ENCODE measurements around the gene IP6K1.

The IP6K1 gene

DNA sequence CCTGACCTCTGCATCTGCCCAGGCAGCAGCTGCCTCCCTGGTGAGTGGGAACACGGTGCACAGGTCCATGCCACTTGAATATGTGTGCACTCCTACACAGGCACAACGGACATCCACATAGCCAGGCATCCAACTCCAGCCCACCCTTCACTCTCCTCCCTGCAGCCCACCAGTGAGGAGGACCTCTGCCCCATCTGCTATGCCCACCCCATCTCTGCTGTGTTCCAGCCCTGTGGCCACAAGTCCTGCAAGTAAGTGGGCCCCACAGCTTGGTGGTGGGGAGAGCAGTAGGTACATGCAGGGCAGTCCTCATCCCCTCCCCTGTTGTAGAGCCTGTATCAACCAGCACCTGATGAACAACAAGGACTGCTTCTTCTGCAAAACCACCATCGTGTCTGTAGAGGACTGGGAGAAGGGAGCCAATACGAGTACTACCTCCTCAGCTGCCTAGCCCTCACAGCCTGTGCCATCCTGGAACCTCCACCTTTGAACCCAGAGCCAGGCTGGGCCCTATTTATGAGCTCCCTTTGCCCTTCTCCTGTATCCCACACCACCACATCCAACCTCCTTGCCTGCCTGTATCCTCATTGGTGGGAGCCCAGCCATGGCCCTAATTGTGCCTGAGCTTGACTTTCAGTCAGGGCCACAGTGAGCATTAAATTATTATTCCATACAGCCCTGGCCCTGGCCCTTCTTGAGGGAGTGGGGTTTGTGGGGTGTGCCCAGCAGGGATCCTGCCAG is 65.3 kb downstream of the IP6K1 start:
- peaks cover 17% of the 10 kb centered on the region for H3K36me3 ChIP-seq (ENCODE audit: control insufficient read depth, insufficient read depth, low read length)
- H3K27ac ChIP-seq (ENCODE audit: insufficient read depth, low read length, poor library complexity, severe bottlenecking) = no peak overlapping the region
- H3K27me3 ChIP-seq (replicated peaks; ENCODE audit: control insufficient read depth, insufficient read depth, low read length, poor library complexity, severe bottlenecking) = no peaks in the 10 kb centered on the region
- H3K9me3 ChIP-seq (ENCODE audit: control insufficient read depth, low read length) = no peaks in the 10 kb centered on the region
- DNase-seq = no peak
- peaks cover 22% of the 10 kb centered on the region for H3K4me1 ChIP-seq (ENCODE audit: control insufficient read depth, insufficient read depth, low read length, poor library complexity, severe bottlenecking)
- H3K4me3 ChIP-seq (ENCODE audit: insufficient read depth, low read depth, low read length, poor library complexity, severe bottlenecking) = no peak overlapping the region

DNA sequence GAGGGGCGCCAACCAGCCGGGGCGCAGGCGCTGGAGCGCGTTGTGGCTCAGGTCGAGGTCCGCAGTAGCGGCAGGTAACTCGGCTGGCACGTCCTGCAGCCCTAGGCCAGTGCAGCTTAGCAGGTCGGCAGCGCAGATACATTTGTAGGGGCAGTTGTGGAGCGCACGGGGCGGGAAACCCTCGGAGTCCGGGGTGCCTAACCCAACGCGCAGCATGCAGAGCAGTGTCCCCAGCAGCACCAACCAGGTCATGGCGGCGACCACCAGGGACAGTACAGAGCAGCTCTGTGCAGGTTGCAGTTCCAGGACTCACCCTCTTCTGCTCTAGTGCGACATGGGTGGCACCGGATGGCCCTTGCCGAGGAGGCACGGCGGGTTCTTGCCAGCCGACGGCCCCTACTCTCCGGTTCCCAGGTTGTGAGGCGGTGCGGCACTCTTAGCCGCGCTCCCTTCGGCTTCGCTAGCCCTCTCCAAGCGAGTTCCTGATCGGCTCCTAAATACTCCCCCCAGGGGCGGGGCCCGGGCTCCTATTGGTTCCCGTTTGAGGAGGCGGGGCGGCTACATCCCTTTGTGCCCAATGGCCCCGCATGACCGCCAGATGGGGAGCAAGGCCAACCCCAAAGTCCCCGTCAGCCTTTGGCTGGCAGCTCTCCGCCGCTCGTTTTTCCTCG is 67.0 kb downstream of the IP6K1 start, which contains the start of gene AMIGO3:
Gene AMIGO3, minus strand, starts transcription at position 471 of the 671 bp plus-strand sequence. Its CDS starts 219 bp downstream, at position 252.
- Histone ChIP-seq H3K36me3 (ENCODE audit: control insufficient read depth, insufficient read depth, low read length) (peaks cover 17% of the 10 kb centered on the region), H3K27ac (ENCODE audit: insufficient read depth, low read length, poor library complexity, severe bottlenecking) (peak within 1 kb of the TSS; percentile 66), H3K9me3 (ENCODE audit: control insufficient read depth, low read length) (no peaks in the 10 kb centered on the region), H3K27me3 (replicated peaks; ENCODE audit: control insufficient read depth, insufficient read depth, low read length, poor library complexity, severe bottlenecking) (no peaks in the 10 kb centered on the region), H3K4me3 (ENCODE audit: insufficient read depth, low read depth, low read length, poor library complexity, severe bottlenecking) (peak within 1 kb of the TSS; percentile 72), H3K4me1 (ENCODE audit: control insufficient read depth, insufficient read depth, low read length, poor library complexity, severe bottlenecking) (peaks cover 18% of the 10 kb centered on the region)
- peak; percentile 82 to 90 (median 90) for DNase-seq

DNA sequence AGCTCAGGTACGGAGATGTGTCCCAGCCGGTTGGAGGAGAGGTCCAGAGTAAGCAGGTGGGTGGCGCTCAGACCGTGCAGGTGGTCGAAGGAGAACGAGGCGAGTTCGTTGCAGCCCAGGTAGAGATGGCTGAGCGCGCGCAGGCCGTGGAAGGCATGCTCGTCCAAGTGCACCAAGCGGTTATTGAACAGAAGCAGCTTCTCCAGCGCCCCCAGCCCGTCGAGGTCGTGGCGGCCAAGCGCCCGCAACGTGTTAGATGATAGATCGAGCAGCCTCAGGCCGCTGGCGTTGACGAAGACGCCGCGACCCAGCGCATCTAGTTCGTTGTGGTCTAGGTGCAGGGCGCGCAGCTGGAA is 67.5 kb downstream of the IP6K1 start:
- no peaks in the 10 kb centered on the region for H3K9me3 ChIP-seq (ENCODE audit: control insufficient read depth, low read length)
- no peaks in the 10 kb centered on the region for H3K27me3 ChIP-seq (replicated peaks; ENCODE audit: control insufficient read depth, insufficient read depth, low read length, poor library complexity, severe bottlenecking)
- H3K4me3 ChIP-seq (ENCODE audit: insufficient read depth, low read depth, low read length, poor library complexity, severe bottlenecking) = peak overlapping the region; percentile 72
- peaks cover 17% of the 10 kb centered on the region for H3K36me3 ChIP-seq (ENCODE audit: control insufficient read depth, insufficient read depth, low read length)
- no peak for DNase-seq
- H3K27ac ChIP-seq (ENCODE audit: insufficient read depth, low read length, poor library complexity, severe bottlenecking) = peak overlapping the region; percentile 35
- peaks cover 16% of the 10 kb centered on the region for H3K4me1 ChIP-seq (ENCODE audit: control insufficient read depth, insufficient read depth, low read length, poor library complexity, severe bottlenecking)

DNA sequence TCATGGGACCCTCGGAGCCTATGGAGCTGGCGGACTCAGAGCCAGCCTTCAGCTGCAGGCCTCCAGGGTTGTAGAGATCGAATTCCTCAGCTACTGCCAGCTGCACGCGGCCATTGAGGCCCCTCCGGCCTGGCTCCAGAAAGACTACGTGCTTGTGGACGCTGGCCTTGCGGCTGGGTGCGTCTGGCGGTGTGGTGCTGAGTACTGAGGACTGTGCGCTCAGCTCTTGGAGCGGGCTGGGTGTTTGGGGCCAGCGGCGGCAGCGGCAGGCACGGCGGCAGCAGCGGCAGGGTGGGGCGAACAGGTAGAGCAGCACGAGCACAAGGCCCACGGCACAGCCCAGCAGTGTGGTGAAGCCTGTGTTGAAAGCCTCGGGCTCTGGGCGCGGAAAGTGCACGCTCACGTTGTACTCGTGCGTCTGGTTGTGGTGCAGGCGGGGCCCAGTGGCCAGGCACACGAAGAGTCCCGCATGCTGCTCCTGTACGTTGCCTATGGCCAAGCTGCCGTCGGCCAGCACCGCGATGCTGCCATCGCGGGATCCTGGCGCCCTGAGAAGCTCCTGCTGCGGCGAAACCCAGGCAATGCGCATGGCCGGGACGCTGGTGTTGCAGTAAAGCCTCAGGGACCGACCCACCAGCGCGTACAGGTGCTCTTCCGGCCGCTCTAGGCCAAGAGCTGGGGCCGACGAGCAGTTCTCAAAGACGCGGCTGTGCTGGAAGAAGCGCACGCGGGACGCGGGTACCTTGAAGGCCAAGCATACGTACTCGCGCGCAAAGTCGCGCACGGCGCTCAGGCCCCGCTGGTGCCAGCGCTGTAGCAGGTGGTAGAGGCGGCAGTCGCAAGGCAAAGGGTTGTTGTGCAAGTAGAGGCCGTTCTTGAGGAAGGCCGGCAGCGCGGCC is 68.1 kb downstream of the IP6K1 start:
- H3K9me3 ChIP-seq (ENCODE audit: control insufficient read depth, low read length) = no peaks in the 10 kb centered on the region
- peak overlapping the region; percentile 72 for H3K4me3 ChIP-seq (ENCODE audit: insufficient read depth, low read depth, low read length, poor library complexity, severe bottlenecking)
- no peak overlapping the region for H3K27ac ChIP-seq (ENCODE audit: insufficient read depth, low read length, poor library complexity, severe bottlenecking)
- DNase-seq = no peak
- peaks cover 17% of the 10 kb centered on the region for H3K36me3 ChIP-seq (ENCODE audit: control insufficient read depth, insufficient read depth, low read length)
- peaks cover 16% of the 10 kb centered on the region for H3K4me1 ChIP-seq (ENCODE audit: control insufficient read depth, insufficient read depth, low read length, poor library complexity, severe bottlenecking)
- H3K27me3 ChIP-seq (replicated peaks; ENCODE audit: control insufficient read depth, insufficient read depth, low read length, poor library complexity, severe bottlenecking) = no peaks in the 10 kb centered on the region

GRCh38 chr3:49717211-49717958 is 69.0 kb downstream of the IP6K1 start:
- no peak for DNase-seq
- Histone ChIP-seq H3K27ac (ENCODE audit: insufficient read depth, low read length, poor library complexity, severe bottlenecking) (no peak overlapping the region), H3K9me3 (ENCODE audit: control insufficient read depth, low read length) (no peaks in the 10 kb centered on the region), H3K36me3 (ENCODE audit: control insufficient read depth, insufficient read depth, low read length) (peaks cover 15% of the 10 kb centered on the region), H3K4me1 (ENCODE audit: control insufficient read depth, insufficient read depth, low read length, poor library complexity, severe bottlenecking) (peaks cover 13% of the 10 kb centered on the region), H3K27me3 (replicated peaks; ENCODE audit: control insufficient read depth, insufficient read depth, low read length, poor library complexity, severe bottlenecking) (no peaks in the 10 kb centered on the region), H3K4me3 (ENCODE audit: insufficient read depth, low read depth, low read length, poor library complexity, severe bottlenecking) (no peak overlapping the region)

DNA sequence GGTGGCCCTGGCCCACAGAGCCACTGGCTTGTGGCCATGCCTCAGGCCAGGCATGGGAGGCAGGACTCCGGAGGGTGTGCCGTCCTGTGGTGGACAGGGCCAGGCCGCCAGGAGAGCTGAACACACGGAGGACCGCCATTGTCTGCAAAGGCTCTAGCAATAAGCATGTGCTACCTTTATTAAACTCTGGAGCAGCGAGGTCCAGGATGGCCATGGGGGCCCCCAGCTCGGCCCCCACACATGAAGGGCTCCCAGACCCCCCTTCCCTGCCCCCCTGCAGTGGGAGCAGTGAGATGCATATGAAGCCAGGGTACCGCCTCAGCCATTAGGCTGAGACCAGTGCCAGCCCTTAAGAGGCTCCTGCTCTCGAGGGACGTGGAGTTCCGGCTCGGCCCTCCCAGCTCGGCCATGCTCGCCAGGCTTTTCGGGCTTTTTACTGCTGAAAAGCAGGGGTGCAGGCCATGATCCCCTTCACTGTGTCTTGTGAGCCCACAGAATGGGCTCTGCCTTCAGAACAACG is 69.6 kb downstream of the IP6K1 start:
- H3K4me1 ChIP-seq (ENCODE audit: control insufficient read depth, insufficient read depth, low read length, poor library complexity, severe bottlenecking) = peaks cover 13% of the 10 kb centered on the region
- no peaks in the 10 kb centered on the region for H3K27me3 ChIP-seq (replicated peaks; ENCODE audit: control insufficient read depth, insufficient read depth, low read length, poor library complexity, severe bottlenecking)
- no peak overlapping the region for H3K4me3 ChIP-seq (ENCODE audit: insufficient read depth, low read depth, low read length, poor library complexity, severe bottlenecking)
- peaks cover 9% of the 10 kb centered on the region for H3K36me3 ChIP-seq (ENCODE audit: control insufficient read depth, insufficient read depth, low read length)
- H3K27ac ChIP-seq (ENCODE audit: insufficient read depth, low read length, poor library complexity, severe bottlenecking) = no peak overlapping the region
- DNase-seq = no peak
- no peaks in the 10 kb centered on the region for H3K9me3 ChIP-seq (ENCODE audit: control insufficient read depth, low read length)

DNA sequence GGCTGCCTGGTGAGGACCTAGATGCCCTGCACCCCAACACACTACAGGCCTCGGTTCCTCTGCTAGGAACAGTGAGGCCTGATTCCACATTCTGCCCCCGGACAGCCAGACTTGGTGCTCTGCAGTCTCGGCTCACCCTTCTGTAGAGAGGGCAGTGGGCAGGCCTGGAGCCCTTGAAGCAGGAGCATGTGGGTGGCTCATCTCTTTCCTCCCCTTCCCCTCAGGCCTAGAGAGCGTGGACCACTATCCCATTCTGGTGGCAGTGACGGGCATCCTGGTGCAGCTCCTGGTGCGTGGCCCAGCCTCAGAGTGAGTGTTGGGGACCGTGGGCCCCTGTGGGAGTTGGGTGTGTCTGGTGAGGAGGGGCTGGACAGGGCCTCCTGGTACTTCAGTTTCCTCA is 70.2 kb downstream of the IP6K1 start:
- Histone ChIP-seq H3K27me3 (replicated peaks; ENCODE audit: control insufficient read depth, insufficient read depth, low read length, poor library complexity, severe bottlenecking) (no peaks in the 10 kb centered on the region), H3K4me1 (ENCODE audit: control insufficient read depth, insufficient read depth, low read length, poor library complexity, severe bottlenecking) (peaks cover 13% of the 10 kb centered on the region), H3K4me3 (ENCODE audit: insufficient read depth, low read depth, low read length, poor library complexity, severe bottlenecking) (no peak overlapping the region), H3K9me3 (ENCODE audit: control insufficient read depth, low read length) (no peaks in the 10 kb centered on the region), H3K36me3 (ENCODE audit: control insufficient read depth, insufficient read depth, low read length) (peaks cover 4% of the 10 kb centered on the region), H3K27ac (ENCODE audit: insufficient read depth, low read length, poor library complexity, severe bottlenecking) (no peak overlapping the region)
- no peak for DNase-seq

GRCh38 chr3:49715611-49716121 is 70.7 kb downstream of the IP6K1 start:
- Histone ChIP-seq H3K27me3 (replicated peaks; ENCODE audit: control insufficient read depth, insufficient read depth, low read length, poor library complexity, severe bottlenecking) (no peaks in the 10 kb centered on the region), H3K4me3 (ENCODE audit: insufficient read depth, low read depth, low read length, poor library complexity, severe bottlenecking) (no peak overlapping the region), H3K9me3 (ENCODE audit: control insufficient read depth, low read length) (no peaks in the 10 kb centered on the region), H3K27ac (ENCODE audit: insufficient read depth, low read length, poor library complexity, severe bottlenecking) (no peak overlapping the region), H3K4me1 (ENCODE audit: control insufficient read depth, insufficient read depth, low read length, poor library complexity, severe bottlenecking) (peaks cover 13% of the 10 kb centered on the region), H3K36me3 (ENCODE audit: control insufficient read depth, insufficient read depth, low read length) (no peaks in the 10 kb centered on the region)
- no peak for DNase-seq

All from effector memory CD4-positive, alpha-beta T cell (primary cell).